Liver (tissue), 9 donors: ENCODE data around the gene MRPL42. TPM values are rescaled to one million over a fixed set of nuclear protein-coding genes. Genes with fewer than 3 reads are reported as not detected.

Source experiments
- DNase-seq: peaks from one replicate; pipeline ENCODE4 v3.0.0-alpha.2; 2017; ENCODE audit warnings: low spot score
- H3K27ac ChIP-seq, 2 donors: one replicate each; pipeline ENCODE4 v1.7.0; 2013; ENCODE audit warnings: inconsistent platforms in 2 of 2, low read length in 2 of 2, control low read depth in 1 of 2, low read depth in 1 of 2, mild to moderate bottlenecking in 1 of 2
- H3K27me3 ChIP-seq, 4 donors: one replicate each; pipeline versions ENCODE4 v1.6.1 to v1.7.0; 2013; ENCODE audit warnings: low read length in 3 of 4, inconsistent platforms in 1 of 4, mild to moderate bottlenecking in 1 of 4, moderate library complexity in 1 of 4; ENCODE audit not compliant: control insufficient read depth in 4 of 4, insufficient read depth in 4 of 4
- H3K36me3 ChIP-seq, 4 donors: one replicate each; pipeline versions ENCODE4 v1.6.1 to v1.7.0; 2013; ENCODE audit warnings: low read length in 3 of 4, mild to moderate bottlenecking in 3 of 4, low read depth in 1 of 4, moderate library complexity in 1 of 4; ENCODE audit not compliant: control insufficient read depth in 4 of 4, insufficient read depth in 3 of 4
- H3K4me1 ChIP-seq, 4 donors: one replicate each; pipeline versions ENCODE4 v1.6.1 to v1.7.0; 2013; ENCODE audit warnings: low read length in 3 of 4, mild to moderate bottlenecking in 3 of 4, moderate library complexity in 1 of 4; ENCODE audit not compliant: control insufficient read depth in 4 of 4, insufficient read depth in 4 of 4
- H3K4me3 ChIP-seq, 3 donors: one replicate each; pipeline versions ENCODE4 v1.6.1 to v1.7.0; 2013; ENCODE audit warnings: low read length in 3 of 3, control low read depth in 1 of 3, low read depth in 1 of 3, mild to moderate bottlenecking in 1 of 3
- H3K9ac ChIP-seq, 2 donors: one replicate each; pipeline ENCODE4 v1.7.0; 2013; ENCODE audit warnings: low read length in 2 of 2, mild to moderate bottlenecking in 2 of 2, moderate library complexity in 2 of 2, control low read depth in 1 of 2, low read depth in 1 of 2
- H3K9me3 ChIP-seq, 4 donors: one replicate each; pipeline versions ENCODE4 v1.6.1 to v1.7.0; 2013; ENCODE audit warnings: low read length in 3 of 4; ENCODE audit not compliant: control insufficient read depth in 4 of 4
- ATF3 ChIP-seq: IDR thresholded peaks from 2 replicates; pipeline ENCODE4 v1.6.1; 2016; ENCODE audit warnings: antibody characterized with exemption
- CTCF ChIP-seq: fragments of 150-350 bp; IDR thresholded peaks from 2 replicates; pipeline ENCODE4 v1.5.1; 2017; ENCODE audit warnings: improper control_type of control experiment, low read depth, low read length; ENCODE audit not compliant: missing input control
- EGR1 ChIP-seq, 2 donors: IDR thresholded peaks; 2 replicates each; pipeline ENCODE4 v1.6.1; 2016 to 2018; ENCODE audit warnings: antibody characterized with exemption in 2 of 2, low read depth in 2 of 2
- FOXA1 ChIP-seq: IDR thresholded peaks from 2 replicates; pipeline ENCODE4 v1.6.1; 2016; ENCODE audit warnings: antibody characterized with exemption
- FOXA2 ChIP-seq: IDR thresholded peaks from 2 replicates; pipeline ENCODE4 v1.6.1; 2016; ENCODE audit warnings: antibody characterized with exemption
- GABPA ChIP-seq, 2 donors: IDR thresholded peaks in 1 of 2; conservative IDR thresholded peaks in 1 of 2; 2 replicates each; pipeline ENCODE4 v1.6.1; 2016; ENCODE audit warnings: antibody characterized with exemption in 2 of 2, mild to moderate bottlenecking in 1 of 2, moderate library complexity in 1 of 2
- HNF4A ChIP-seq, 2 donors: conservative IDR thresholded peaks; 2 replicates each; pipeline ENCODE4 v1.6.1; 2016; ENCODE audit warnings: antibody characterized with exemption in 2 of 2, mild to moderate bottlenecking in 2 of 2
- HNF4G ChIP-seq: IDR thresholded peaks from 2 replicates; pipeline ENCODE4 v1.6.1; 2016; ENCODE audit warnings: antibody characterized with exemption
- JUND ChIP-seq, 2 donors: IDR thresholded peaks; 2 replicates each; pipeline ENCODE4 v1.6.1; 2016; ENCODE audit warnings: antibody characterized with exemption in 2 of 2
- MAX ChIP-seq: IDR thresholded peaks from 2 replicates; pipeline ENCODE4 v1.6.1; 2016; ENCODE audit warnings: antibody characterized with exemption
- NR2F2 ChIP-seq: IDR thresholded peaks from 2 replicates; pipeline ENCODE4 v1.6.1; 2016; ENCODE audit warnings: antibody characterized with exemption
- RAD21 ChIP-seq, 2 donors: IDR thresholded peaks; 2 replicates each; pipeline ENCODE4 v1.6.1; 2016; ENCODE audit warnings: antibody characterized with exemption in 2 of 2, mild to moderate bottlenecking in 2 of 2
- REST ChIP-seq: IDR thresholded peaks from 2 replicates; pipeline ENCODE4 v1.6.1; 2016; ENCODE audit warnings: antibody characterized with exemption, mild to moderate bottlenecking
- RXRA ChIP-seq, 2 donors: IDR thresholded peaks; 2 replicates each; pipeline ENCODE4 v1.6.1; 2017 to 2018; ENCODE audit warnings: antibody characterized with exemption in 2 of 2, mild to moderate bottlenecking in 1 of 2
- SP1 ChIP-seq: IDR thresholded peaks from 2 replicates; pipeline ENCODE4 v1.6.1; 2018; ENCODE audit warnings: antibody characterized with exemption, mild to moderate bottlenecking
- TAF1 ChIP-seq: conservative IDR thresholded peaks from 2 replicates; pipeline ENCODE4 v1.6.1; 2016; ENCODE audit warnings: antibody characterized with exemption, mild to moderate bottlenecking
- YY1 ChIP-seq: IDR thresholded peaks from 2 replicates; pipeline ENCODE4 v1.6.1; 2016; ENCODE audit warnings: antibody characterized with exemption, mild to moderate bottlenecking
- ZBTB33 ChIP-seq: IDR thresholded peaks from 2 replicates; pipeline ENCODE4 v1.6.1; 2016; ENCODE audit warnings: antibody characterized with exemption
- WGBS: extraction: QIAGEN DNeasy Blood & Tissue Kit; methylation state at CpG from one replicate; pipeline ENCODE4 v1.1.7; 2013; 5-methylcytosine and 5-hydroxymethylcytosine counted together
- polyA plus RNA-seq, 2 donors: library from polyadenylated mRNA; stranded (reverse) in 1 of 2; unstranded in 1 of 2; fragments of 200-250 nt in 1 of 2; fragments of >200 nt in 1 of 2; fragmentation: Nextera tagmentation in 1 of 2; extraction: Ambion mirVana in 1 of 2; gene quantifications; one replicate each; pipeline versions ENCODE4 v1.2.1 to v1.2.3, GENCODE V29; 2013 to 2015
- total RNA-seq, 2 donors: library from RNA; depleted of rRNA; stranded (reverse); fragments of >200 nt; gene quantifications; one replicate each; pipeline ENCODE4 v1.2.3, GENCODE V29; 2014
- donor health status: healthy.
- donor health status: healthy.
- donor health status: healthy.
- donor health status: healthy.
- donor health status: healthy.

The MRPL42 gene
- total and polyA plus RNA-seq, 4 donors = 20.4 to 38.8 (median 33.3) TPM

GRCh38 chr12:93526786-93527428, 59.6 kb downstream of the MRPL42 start:
- Histone ChIP-seq H3K36me3 (no peaks in the 10 kb centered on the region), H3K4me1 (no peaks in the 10 kb centered on the region), H3K27me3 (no peaks in the 10 kb centered on the region), H3K27ac (no peak overlapping the region), H3K9me3 (no peaks in the 10 kb centered on the region), H3K4me3 (no peak overlapping the region), H3K9ac (no peak overlapping the region)
- 87% methylated on average over 4 of the region's 4 CpGs for WGBS
- DNase-seq = no peak
- no peak for TF ChIP-seq SP1
- TF ChIP-seq ATF3 = no peak
- TF ChIP-seq GABPA (IDR thresholded peaks at IDR 0.05 in 1 of 2, conservative IDR thresholded peaks at IDR 0.05 in 1 of 2) = no peak
- no peak for TF ChIP-seq FOXA2
- TF ChIP-seq NR2F2 = no peak
- TF ChIP-seq FOXA1 = no peak
- no peak for TF ChIP-seq RXRA (IDR thresholded peaks at IDR 0.05)
- TF ChIP-seq TAF1 = no peak
- no peak for TF ChIP-seq MAX
- no peak for TF ChIP-seq JUND (IDR thresholded peaks at IDR 0.05)
- TF ChIP-seq RAD21 (IDR thresholded peaks at IDR 0.05) = no peak
- TF ChIP-seq CTCF = no peak
- TF ChIP-seq HNF4G = no peak
- TF ChIP-seq EGR1 (IDR thresholded peaks at IDR 0.05; ENCODE audit: low read depth in 2 of 2) = no peak
- TF ChIP-seq HNF4A (conservative IDR thresholded peaks at IDR 0.05) = no peak
- no peak for TF ChIP-seq REST
- no peak for TF ChIP-seq ZBTB33
- no peak for TF ChIP-seq YY1
